Measurements from ENCODE around the gene ABCC6. TPM values are rescaled to one million over a fixed set of nuclear protein-coding genes. Genes with fewer than 3 reads are reported as not detected.
"Not testable (repeated sequence)": the region's sequence is repeated elsewhere in the genome, so short reads cannot be mapped to it uniquely, and the experiment has no call there.

Gene ABCC6
- total RNA-seq, 6 experiments from 2014 or later, result 54.9 to 115 (median 97.1) TPM

GRCh38 chr16:16107839-16108238 is 115.5 kb downstream of the ABCC6 start:
- 70% methylated on average over 3 of the region's 6 CpGs for WGBS (ENCODE audit: insufficient coverage, low coverage, low lambda C conversion rate, missing lambda C conversion rate)
- peaks cover 0 to 2% (median 0%) of the 10 kb centered on the region in 4 donors for H3K36me3 ChIP-seq
- H3K27ac ChIP-seq, result no peak overlapping the region
- H3K9me3 ChIP-seq, result no peaks in the 10 kb centered on the region
- H3K4me3 ChIP-seq, result no peak overlapping the region
- intact Hi-C loops (cut with DNase I), result no loop called here
- ATAC-seq, result peak in 1 of 4 donors; percentile 64
- H3K27me3 ChIP-seq, result no peaks in the 10 kb centered on the region
- TF ChIP-seq CTCF (IDR thresholded peaks at IDR 0.05), result no peak
- no peak for TF ChIP-seq POLR2A (IDR thresholded peaks at IDR 0.05)
- DNase-seq, result no peak
- no peaks in the 10 kb centered on the region for H3K4me1 ChIP-seq

GRCh38 chr16:16106466-16106865 is 116.8 kb downstream of the ABCC6 start:
- intact Hi-C loops (cut with DNase I), result no loop called here
- Histone ChIP-seq H3K27ac (no peak overlapping the region), H3K36me3 (no peaks in the 10 kb centered on the region), H3K4me1 (no peaks in the 10 kb centered on the region), H3K9me3 (no peaks in the 10 kb centered on the region), H3K4me3 (no peak overlapping the region), H3K27me3 (no peaks in the 10 kb centered on the region)
- TF ChIP-seq POLR2A (IDR thresholded peaks at IDR 0.05), result no peak
- no peak for TF ChIP-seq CTCF (IDR thresholded peaks at IDR 0.05)
- DNase-seq (no peak), ATAC-seq (no peak)
- 66% methylated on average over 2 of the region's 6 CpGs for WGBS (ENCODE audit: insufficient coverage, low coverage, low lambda C conversion rate, missing lambda C conversion rate)

- intact Hi-C loops (cut with DNase I), result no loop called here
- WGBS (ENCODE audit: insufficient coverage, low coverage, low lambda C conversion rate, missing lambda C conversion rate), result 84% methylated on average over 8 of the region's 14 CpGs
- Histone ChIP-seq H3K36me3 (no peaks in the 10 kb centered on the region), H3K27ac (no peak overlapping the region), H3K4me3 (no peak overlapping the region), H3K27me3 (no peaks in the 10 kb centered on the region), H3K4me1 (no peaks in the 10 kb centered on the region), H3K9me3 (no peaks in the 10 kb centered on the region)
- no peak for ATAC-seq
- TF ChIP-seq POLR2A (IDR thresholded peaks at IDR 0.05) (no peak), CTCF (IDR thresholded peaks at IDR 0.05) (no peak)
- DNase-seq, result no peak
Measured at GRCh38 chr16:16105646-16106045, 117.6 kb downstream of the ABCC6 start.

GRCh38 chr16:16104804-16105141 is 118.5 kb downstream of the ABCC6 start:
- ATAC-seq; H3K27me3 ChIP-seq; H3K4me1 ChIP-seq; H3K27ac ChIP-seq; intact Hi-C loops (cut with DNase I); H3K36me3 ChIP-seq; DNase-seq; H3K4me3 ChIP-seq; H3K9me3 ChIP-seq: not testable (repeated sequence)
- 90% methylated on average over 7 of the region's 21 CpGs for WGBS (ENCODE audit: insufficient coverage, low coverage, low lambda C conversion rate, missing lambda C conversion rate)

GRCh38 chr16:16104132-16104803 is 119.0 kb downstream of the ABCC6 start:
- H3K27ac ChIP-seq; H3K4me3 ChIP-seq; DNase-seq; H3K36me3 ChIP-seq; ATAC-seq; H3K4me1 ChIP-seq; H3K9me3 ChIP-seq; H3K27me3 ChIP-seq; intact Hi-C loops (cut with DNase I): not testable (repeated sequence)
- WGBS (ENCODE audit: insufficient coverage, low coverage, low lambda C conversion rate, missing lambda C conversion rate), result 100% methylated on average over 1 of the region's 16 CpGs

- WGBS (ENCODE audit: insufficient coverage, low coverage, low lambda C conversion rate, missing lambda C conversion rate), result 100% methylated on average over 1 of the region's 4 CpGs
- DNase-seq (no peak), ATAC-seq (no peak)
- intact Hi-C loops (cut with DNase I), result no loop called here
- no peaks in the 10 kb centered on the region for H3K9me3 ChIP-seq
- H3K27ac ChIP-seq, result no peak overlapping the region
- H3K4me3 ChIP-seq, result no peak overlapping the region
- H3K4me1 ChIP-seq, result no peaks in the 10 kb centered on the region
- H3K27me3 ChIP-seq, result no peaks in the 10 kb centered on the region
- no peaks in the 10 kb centered on the region for H3K36me3 ChIP-seq
- TF ChIP-seq POLR2A (IDR thresholded peaks at IDR 0.05) (no peak), CTCF (IDR thresholded peaks at IDR 0.05) (no peak)
Measured at GRCh38 chr16:16102738-16103137, 120.6 kb downstream of the ABCC6 start.
